GM21529 (cell line): ENCODE results near the gene NEDD9.

Source experiments
- ATAC-seq: cut with Tn5 transposase; IDR thresholded peaks from one replicate; pipeline ENCODE4 v1.9.1; 2021; ENCODE audit not compliant: unreplicated experiment

The NEDD9 gene

DNA sequence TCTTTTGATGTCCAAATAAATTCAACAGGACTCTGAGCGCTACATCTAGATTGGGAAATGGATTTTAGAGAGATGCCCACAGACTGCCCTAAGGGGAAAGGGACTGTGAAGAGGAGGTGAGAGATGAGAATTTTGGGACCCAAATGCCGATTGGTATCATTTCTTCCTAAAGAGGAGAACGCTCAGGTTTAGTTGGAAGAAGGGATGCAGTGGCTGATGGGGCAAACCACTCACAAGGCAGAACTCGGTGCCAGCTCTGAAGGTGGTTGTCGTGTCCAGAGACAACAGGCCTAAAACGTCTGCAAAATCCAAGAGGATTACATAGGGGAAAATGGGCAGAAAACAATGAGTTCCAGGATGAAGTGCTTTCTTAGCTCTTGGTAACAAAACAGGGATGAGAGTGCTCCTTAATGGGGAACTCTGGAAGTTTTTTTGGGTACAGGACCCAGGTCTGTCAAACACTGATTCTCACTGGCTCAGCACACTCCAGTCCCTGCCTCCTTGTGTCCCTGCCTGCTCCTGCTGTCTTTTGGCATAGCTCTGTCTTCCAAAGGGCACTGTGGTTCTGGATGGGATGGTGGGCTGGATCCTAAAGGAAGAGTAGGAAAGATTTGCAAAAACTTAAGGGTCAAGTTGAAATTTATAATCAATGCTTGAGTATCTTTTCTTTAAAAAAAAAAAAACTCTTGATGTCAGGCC lies 29.0 kb downstream of the NEDD9 start:
- ATAC-seq, result no peak

GRCh38 chr6:11202513-11203305 lies 29.8 kb downstream of the NEDD9 start:
- no peak for ATAC-seq

GRCh38 chr6:11201772-11202512 lies 30.5 kb downstream of the NEDD9 start:
- no peak for ATAC-seq

GRCh38 chr6:11201015-11201414 lies 31.5 kb downstream of the NEDD9 start:
- ATAC-seq, result no peak

- no peak for ATAC-seq
These were observed 32.1 kb downstream of the NEDD9 start for GRCh38 chr6:11200356-11200755.

GRCh38 chr6:11198663-11199603 lies 33.5 kb downstream of the NEDD9 start:
- peak; percentile 56 for ATAC-seq

- no peak for ATAC-seq
These were observed 34.6 kb downstream of the NEDD9 start for GRCh38 chr6:11197850-11198249.

- ATAC-seq, result no peak
These were observed 35.3 kb downstream of the NEDD9 start for GRCh38 chr6:11197175-11197536.

DNA sequence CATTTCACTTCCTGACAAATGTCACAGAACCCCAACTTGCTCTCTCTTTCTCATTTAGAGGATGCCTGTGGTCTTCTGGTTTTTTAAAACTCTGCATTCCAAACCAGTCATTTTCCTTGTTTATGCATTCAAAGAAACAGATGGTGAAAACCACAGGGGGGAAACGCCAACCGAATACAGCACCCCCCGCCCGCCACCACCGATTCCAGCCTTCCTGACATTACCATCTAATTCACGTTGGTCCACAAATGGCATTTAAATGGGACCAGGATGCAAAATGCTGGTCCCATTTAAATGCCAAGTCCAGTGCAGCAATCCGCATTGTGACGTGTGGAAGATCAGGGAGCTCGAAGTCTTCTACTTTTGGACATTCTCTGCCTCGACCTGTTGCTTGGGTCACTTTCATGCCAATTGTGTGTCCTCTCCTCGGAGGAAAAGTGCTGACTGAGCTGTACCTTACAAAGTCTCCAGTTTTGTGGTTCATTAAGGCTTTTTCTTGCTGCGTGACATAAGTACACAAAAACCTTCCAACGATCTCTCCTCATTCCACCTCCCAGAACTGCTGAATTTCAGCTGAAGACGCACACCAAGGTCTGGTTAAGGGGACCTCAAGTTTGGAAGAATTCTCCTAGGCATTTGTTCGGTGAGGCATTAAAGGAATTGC lies 35.8 kb downstream of the NEDD9 start:
- ATAC-seq, result no peak

- no peak for ATAC-seq
These were observed 37.9 kb downstream of the NEDD9 start for GRCh38 chr6:11194356-11195218.

DNA sequence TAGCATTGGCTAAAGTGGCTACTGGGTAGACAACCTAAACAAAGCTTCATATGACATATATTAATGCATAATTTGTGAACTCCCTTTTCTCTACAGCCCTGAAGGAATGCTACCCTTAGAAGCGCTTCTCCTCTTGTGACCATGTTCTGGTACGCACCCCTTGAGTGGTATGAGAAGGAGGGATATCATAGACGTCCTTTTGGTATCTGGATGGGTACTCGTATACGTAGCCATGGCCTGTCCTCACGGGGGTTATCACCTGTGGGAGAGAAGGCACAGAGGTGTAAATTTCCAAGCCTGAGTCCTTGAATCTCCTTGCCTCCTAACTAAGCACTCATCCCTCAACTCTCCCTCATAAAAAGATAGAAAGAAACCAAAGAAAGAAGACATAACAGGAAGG lies 39.0 kb downstream of the NEDD9 start:
- no peak for ATAC-seq

DNA sequence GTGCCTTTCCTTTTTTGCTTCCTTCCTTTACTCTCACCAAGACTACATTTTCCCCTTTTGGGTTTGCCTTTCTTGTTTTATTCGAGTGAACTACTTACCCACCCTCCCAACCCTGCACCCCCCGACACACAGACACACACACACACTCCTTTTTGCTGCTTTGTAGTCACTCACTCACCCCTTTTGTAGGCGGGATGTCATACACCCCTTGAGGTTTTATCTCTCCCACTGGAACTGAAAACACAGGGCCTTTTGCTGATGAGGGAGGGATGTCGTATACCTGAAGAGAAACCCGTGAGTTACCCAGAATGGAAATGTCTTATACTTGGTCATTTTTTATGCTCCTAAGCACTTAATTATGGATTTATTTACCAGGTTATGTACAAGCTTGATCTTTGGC lies 40.3 kb downstream of the NEDD9 start:
- no peak for ATAC-seq

- ATAC-seq, result no peak
These were observed 41.7 kb downstream of the NEDD9 start for GRCh38 chr6:11190625-11191245.

DNA sequence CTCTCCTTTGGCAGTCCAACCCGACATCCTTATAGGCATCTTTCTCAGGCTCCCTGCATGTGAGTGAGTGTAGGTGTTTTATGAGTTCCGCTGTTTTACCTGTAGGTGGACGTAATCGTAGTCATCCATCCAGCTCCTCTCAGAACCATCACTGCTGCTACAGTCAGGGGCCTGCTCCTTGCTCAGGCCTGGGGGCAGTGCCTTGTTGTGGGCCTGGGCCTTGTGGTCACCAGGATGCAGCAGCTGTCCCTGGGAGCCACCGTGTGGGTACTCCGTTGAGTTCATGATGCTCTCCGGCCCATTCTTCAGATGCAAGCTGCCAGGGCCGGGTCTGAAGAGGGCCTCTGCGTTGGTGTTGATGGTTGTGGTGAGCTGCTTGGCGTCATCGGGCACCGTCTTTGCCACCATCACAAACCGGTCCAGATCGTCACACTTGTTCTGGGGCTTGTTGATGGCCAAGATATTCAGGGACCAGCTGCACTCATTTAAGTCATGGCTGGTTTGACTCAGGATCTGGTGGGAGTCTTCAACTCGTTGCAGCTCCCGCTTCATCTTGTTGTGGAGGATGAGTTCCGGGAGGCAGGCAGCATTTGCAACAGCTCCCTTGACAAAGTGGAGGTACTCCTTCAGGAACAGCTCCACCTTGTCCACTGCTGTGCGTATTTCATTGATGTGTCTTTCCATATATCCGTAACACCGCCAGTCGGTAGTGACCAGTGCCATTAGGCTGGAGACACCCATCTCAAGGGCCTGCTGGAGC lies 42.4 kb downstream of the NEDD9 start:
- no peak for ATAC-seq

- ATAC-seq, result no peak
These were observed 44.1 kb downstream of the NEDD9 start for GRCh38 chr6:11188161-11188915.

DNA sequence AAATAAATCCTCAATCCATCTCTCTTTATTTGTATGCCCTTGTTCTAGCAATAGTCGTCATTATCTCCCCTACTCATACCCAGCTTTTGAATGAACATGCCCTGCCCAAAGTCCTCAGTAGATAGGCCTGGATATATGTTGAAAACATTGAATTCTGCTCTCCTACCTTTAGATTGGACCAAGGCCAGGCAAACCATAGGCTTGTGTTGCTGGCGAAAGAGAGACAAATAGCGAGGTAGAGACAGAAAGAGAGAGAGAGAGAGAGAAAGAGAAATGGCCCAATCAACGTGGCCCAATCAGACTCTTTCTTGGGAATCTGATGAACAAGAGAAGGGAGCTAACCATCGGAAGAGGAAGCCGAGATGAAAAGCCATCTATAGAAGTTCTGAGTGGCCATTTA lies 45.2 kb downstream of the NEDD9 start:
- ATAC-seq, result no peak

GRCh38 chr6:11185204-11185842 lies 47.1 kb downstream of the NEDD9 start:
- ATAC-seq, result no peak
